ENCODE data around the gene NTSR1.

DNA sequence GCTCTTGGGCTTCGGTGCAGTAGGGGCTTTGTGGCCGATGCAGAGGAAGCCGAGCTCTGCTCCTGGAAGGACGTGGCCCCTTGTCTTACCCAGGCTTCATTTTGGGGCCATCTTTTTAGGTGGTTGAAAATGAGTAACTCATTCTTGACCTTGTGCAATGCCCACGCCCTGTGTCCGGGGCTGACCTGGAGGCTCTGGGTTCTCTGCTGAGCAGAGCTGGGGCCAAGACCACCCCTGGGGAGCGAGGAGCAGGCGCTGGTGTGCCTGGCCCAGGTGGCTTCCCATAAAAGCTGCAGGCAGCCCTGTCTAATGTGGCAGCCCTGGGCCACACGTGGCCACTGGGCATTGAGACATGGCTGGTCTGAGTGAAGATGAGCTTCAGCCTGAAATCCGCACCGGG, 25.7 kb downstream of the NTSR1 start:
- TF ChIP-seq, protein P1, sequence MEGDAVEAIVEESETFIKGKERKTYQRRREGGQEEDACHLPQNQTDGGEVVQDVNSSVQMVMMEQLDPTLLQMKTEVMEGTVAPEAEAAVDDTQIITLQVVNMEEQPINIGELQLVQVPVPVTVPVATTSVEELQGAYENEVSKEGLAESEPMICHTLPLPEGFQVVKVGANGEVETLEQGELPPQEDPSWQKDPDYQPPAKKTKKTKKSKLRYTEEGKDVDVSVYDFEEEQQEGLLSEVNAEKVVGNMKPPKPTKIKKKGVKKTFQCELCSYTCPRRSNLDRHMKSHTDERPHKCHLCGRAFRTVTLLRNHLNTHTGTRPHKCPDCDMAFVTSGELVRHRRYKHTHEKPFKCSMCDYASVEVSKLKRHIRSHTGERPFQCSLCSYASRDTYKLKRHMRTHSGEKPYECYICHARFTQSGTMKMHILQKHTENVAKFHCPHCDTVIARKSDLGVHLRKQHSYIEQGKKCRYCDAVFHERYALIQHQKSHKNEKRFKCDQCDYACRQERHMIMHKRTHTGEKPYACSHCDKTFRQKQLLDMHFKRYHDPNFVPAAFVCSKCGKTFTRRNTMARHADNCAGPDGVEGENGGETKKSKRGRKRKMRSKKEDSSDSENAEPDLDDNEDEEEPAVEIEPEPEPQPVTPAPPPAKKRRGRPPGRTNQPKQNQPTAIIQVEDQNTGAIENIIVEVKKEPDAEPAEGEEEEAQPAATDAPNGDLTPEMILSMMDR (IDR thresholded peaks at IDR 0.05) = no peak
- no peak for TF ChIP-seq POLR2A (IDR thresholded peaks at IDR 0.05)

Measured in testis (tissue), 2 donors.